HG02938 (cell line): Measurements from ENCODE around the gene ATXN1.
A peak's percentile ranks its signal among the peaks of the same experiment; 100 is the strongest.
"Not testable (repeated sequence)": the region's sequence is repeated elsewhere in the genome, so short reads cannot be mapped to it uniquely, and the experiment has no call there.

Experiments used
- ATAC-seq: cut with Tn5 transposase; IDR thresholded peaks from one replicate; pipeline ENCODE4 v1.9.1; 2021; ENCODE audit warnings: mild to moderate bottlenecking, moderate library complexity; ENCODE audit not compliant: unreplicated experiment

Gene ATXN1

GRCh38 chr6:16468991-16469615 lies 292.2 kb downstream of the ATXN1 start:
- no peak for ATAC-seq

GRCh38 chr6:16466800-16467553 lies 294.3 kb downstream of the ATXN1 start:
- no peak for ATAC-seq

GRCh38 chr6:16464045-16464444 lies 297.2 kb downstream of the ATXN1 start:
- ATAC-seq: no peak

- ATAC-seq: not testable (repeated sequence)
Observed at GRCh38 chr6:16463246-16463645, 298.0 kb downstream of the ATXN1 start.

- no peak for ATAC-seq
Observed at GRCh38 chr6:16461491-16461890, 299.8 kb downstream of the ATXN1 start.

- ATAC-seq: not testable (repeated sequence)
Observed at GRCh38 chr6:16459472-16459871, 301.8 kb downstream of the ATXN1 start.

GRCh38 chr6:16452348-16452747 lies 308.9 kb downstream of the ATXN1 start:
- no peak for ATAC-seq

GRCh38 chr6:16450821-16451220 lies 310.4 kb downstream of the ATXN1 start:
- ATAC-seq: no peak

GRCh38 chr6:16450285-16450684 lies 311.0 kb downstream of the ATXN1 start:
- ATAC-seq: no peak

GRCh38 chr6:16446273-16446672 lies 315.0 kb downstream of the ATXN1 start:
- no peak for ATAC-seq

GRCh38 chr6:16442031-16442430 lies 319.2 kb downstream of the ATXN1 start:
- no peak for ATAC-seq

GRCh38 chr6:16441262-16441661 lies 320.0 kb downstream of the ATXN1 start:
- ATAC-seq: no peak

- no peak for ATAC-seq
Observed at GRCh38 chr6:16440636-16441212, 320.5 kb downstream of the ATXN1 start.

- ATAC-seq: no peak
Observed at GRCh38 chr6:16438718-16439591, 322.3 kb downstream of the ATXN1 start.

- no peak for ATAC-seq
Observed at GRCh38 chr6:16437984-16438383, 323.3 kb downstream of the ATXN1 start.

GRCh38 chr6:16437095-16437494 lies 324.2 kb downstream of the ATXN1 start:
- ATAC-seq: no peak

GRCh38 chr6:16436550-16436949 lies 324.7 kb downstream of the ATXN1 start:
- no peak for ATAC-seq

GRCh38 chr6:16434885-16435284 lies 326.4 kb downstream of the ATXN1 start:
- ATAC-seq: no peak

- no peak for ATAC-seq
Observed at GRCh38 chr6:16433338-16433890, 327.8 kb downstream of the ATXN1 start.

- peak; percentile 63 for ATAC-seq
Observed at GRCh38 chr6:16432075-16433032, 328.9 kb downstream of the ATXN1 start.
